CD14-positive monocyte (primary cell): ENCODE measurements around the gene FLCN. TPM values are rescaled to one million over a fixed set of nuclear protein-coding genes. Genes with fewer than 3 reads are reported as not detected.

Source experiments
- DNase-seq, 3 donors: peaks; one replicate each; pipeline ENCODE4 v3.0.0-alpha.2; 2011 to 2022
- H2AFZ ChIP-seq: 2 replicates; pipeline ENCODE4 v1.6.0; 2012; ENCODE audit warnings: mild to moderate bottlenecking, low read depth, low read length, inconsistent platforms; ENCODE audit not compliant: insufficient read depth, poor library complexity, severe bottlenecking
- H3K27ac ChIP-seq, 2 donors: 1 replicate in 1 of 2; 2 replicates in 1 of 2; pipeline ENCODE4 v1.5.1; 2012 to 2013; ENCODE audit warnings: low read length in 2 of 2, control low read depth in 1 of 2, inconsistent platforms in 1 of 2, low read depth in 1 of 2, mild to moderate bottlenecking in 1 of 2
- H3K27me3 ChIP-seq, 2 donors: one replicate each; pipeline versions ENCODE4 v1.6.0 to v1.6.1; 2011 to 2013; ENCODE audit warnings: low read length in 2 of 2; ENCODE audit not compliant: control insufficient read depth in 2 of 2, insufficient read depth in 2 of 2
- H3K36me3 ChIP-seq, 2 donors: replicated peaks in 1 of 2; 1 replicate in 1 of 2; 2 replicates in 1 of 2; pipeline versions ENCODE4 v1.5.1 to v1.6.1; 2012 to 2013; ENCODE audit warnings: low read length in 2 of 2, control low read depth in 1 of 2, inconsistent platforms in 1 of 2, mild to moderate bottlenecking in 1 of 2; ENCODE audit not compliant: insufficient read depth in 2 of 2, control insufficient read depth in 1 of 2
- H3K4me1 ChIP-seq, 2 donors: 1 replicate in 1 of 2; 2 replicates in 1 of 2; pipeline versions ENCODE4 v1.5.1 to v1.6.1; 2012 to 2013; ENCODE audit warnings: low read length in 2 of 2, control low read depth in 1 of 2, inconsistent platforms in 1 of 2, mild to moderate bottlenecking in 1 of 2, moderate library complexity in 1 of 2; ENCODE audit not compliant: insufficient read depth in 2 of 2, control insufficient read depth in 1 of 2
- H3K4me2 ChIP-seq: replicated peaks from 2 replicates; pipeline ENCODE3; 2012; ENCODE audit warnings: low read length, moderate library complexity, mild to moderate bottlenecking; ENCODE audit not compliant: poor library complexity, severe bottlenecking; ENCODE audit errors: extremely low read depth
- H3K4me3 ChIP-seq, 3 experiments: fragments of 200-600 bp in 1 of 3; sonication (generic) in 1 of 3; replicated peaks in 1 of 3; 1 replicate in 2 of 3; 2 replicates in 1 of 3; pipeline ENCODE4 v1.5.1; 2011 to 2013; ENCODE audit warnings: low read length in 3 of 3, mild to moderate bottlenecking in 3 of 3, control low read depth in 2 of 3, low read depth in 2 of 3, inconsistent platforms in 1 of 3, moderate library complexity in 1 of 3
- H3K79me2 ChIP-seq: 2 replicates; pipeline ENCODE4 v1.6.0; 2012; ENCODE audit warnings: mild to moderate bottlenecking, control low read depth, inconsistent platforms, low read length, moderate library complexity; ENCODE audit not compliant: insufficient read depth
- H3K9ac ChIP-seq: 2 replicates; pipeline ENCODE4 v1.6.0; 2017; ENCODE audit warnings: low read length, mild to moderate bottlenecking; ENCODE audit not compliant: insufficient read depth, poor library complexity, severe bottlenecking
- H3K9me3 ChIP-seq, 2 donors: replicated peaks in 1 of 2; 1 replicate in 1 of 2; 2 replicates in 1 of 2; pipeline versions ENCODE4 v1.5.1 to v1.6.1; 2012 to 2013; ENCODE audit warnings: low read length in 2 of 2, control low read depth in 1 of 2; ENCODE audit not compliant: control insufficient read depth in 1 of 2, insufficient read depth in 1 of 2
- H4K20me1 ChIP-seq: 2 replicates; pipeline ENCODE4 v1.6.0; 2012; ENCODE audit warnings: mild to moderate bottlenecking, low read length, control low read depth, moderate library complexity; ENCODE audit not compliant: insufficient read depth
- H3K27ac Mint-ChIP-seq, 7 donors: one replicate each; pipeline ENCODE4 v1.8.0; 2020; ENCODE audit warnings: mild to moderate bottlenecking in 7 of 7, mixed read lengths in 7 of 7, moderate library complexity in 6 of 7, inconsistent platforms in 2 of 7
- H3K27me3 Mint-ChIP-seq, 3 donors: one replicate each; pipeline ENCODE4 v1.8.0; 2021 to 2022; ENCODE audit warnings: low read depth in 3 of 3, mild to moderate bottlenecking in 3 of 3, mixed read lengths in 3 of 3, moderate library complexity in 3 of 3, inconsistent platforms in 1 of 3
- H3K36me3 Mint-ChIP-seq, 2 donors: one replicate each; pipeline ENCODE4 v1.8.0; 2020; ENCODE audit warnings: mixed read lengths in 2 of 2, inconsistent platforms in 1 of 2, mild to moderate bottlenecking in 1 of 2
- H3K4me1 Mint-ChIP-seq: one replicate; pipeline ENCODE4 v1.8.0; 2020; ENCODE audit warnings: mild to moderate bottlenecking, mixed read lengths
- H3K4me3 Mint-ChIP-seq, 2 donors: one replicate each; pipeline ENCODE4 v1.8.0; 2020; ENCODE audit warnings: mild to moderate bottlenecking in 2 of 2, mixed read lengths in 2 of 2, moderate library complexity in 1 of 2
- H3K9me3 Mint-ChIP-seq, 7 donors: one replicate each; pipeline ENCODE4 v1.8.0; 2020 to 2022; ENCODE audit warnings: mixed read lengths in 7 of 7, mild to moderate bottlenecking in 6 of 7, moderate library complexity in 6 of 7, inconsistent platforms in 2 of 7
- WGBS: methylation state at CpG from one replicate; pipeline ENCODE4 v1.1.5; 2013; ENCODE audit warnings: missing lambda C conversion rate; ENCODE audit not compliant: insufficient coverage; 5-methylcytosine and 5-hydroxymethylcytosine counted together
- intact Hi-C, 2 donors: fragments of 100-400 bp; cut with micrococcal nuclease; formaldehyde crosslinking; loops; one replicate each; pipeline versions ENCODE4 v1.15.0 to v1.15.1; 2023
- polyA plus RNA-seq, 3 donors: library from polyadenylated mRNA; depleted of rRNA in 1 of 3; unstranded in 2 of 3; stranded (reverse) in 1 of 3; fragments of 300-500 nt in 2 of 3; fragments of >200 nt in 1 of 3; fragmentation: Illumina TruSeq in 2 of 3; gene quantifications; 1 replicate in 2 of 3; 2 replicates in 1 of 3; pipeline ENCODE4 v1.2.3, GENCODE V29; 2012 to 2021
- TF ChIP-seq, protein P1 (sequence below): fragments of 200-600 bp; IDR thresholded peaks from one replicate; pipeline ENCODE4 v1.8.0; 2022; ENCODE audit warnings: antibody characterized with exemption, mild to moderate bottlenecking

Gene FLCN
- polyA plus RNA-seq, 3 donors: 5.8 to 46.9 (median 8.0) TPM

DNA sequence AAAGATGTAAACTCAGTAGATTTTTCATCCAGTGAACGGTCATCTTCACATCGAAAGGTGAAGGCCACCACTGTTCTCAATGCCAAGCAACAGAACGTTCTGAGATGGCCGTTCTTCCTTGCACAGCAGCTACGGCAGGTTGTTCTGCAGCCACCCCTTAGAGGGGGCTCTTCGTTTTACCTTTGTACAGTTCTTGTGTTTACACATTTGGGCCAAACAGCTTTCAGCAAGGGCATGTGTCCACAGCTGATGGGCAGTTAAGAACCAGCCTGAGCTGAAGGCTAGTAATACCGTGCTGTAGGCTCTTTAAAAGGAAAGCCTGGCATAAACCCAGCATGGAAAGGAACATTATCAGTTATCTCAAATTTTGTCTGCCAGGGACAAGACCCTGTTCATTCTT is 46.8 kb downstream of the FLCN start:
- Histone ChIP-seq H3K9me3 (no peaks in the 10 kb centered on the region), H3K79me2 (no peaks in the 10 kb centered on the region), H4K20me1 (no peaks in the 10 kb centered on the region), H3K36me3 (peaks cover 0 to 36% of the 10 kb centered on the region in 2 donors), H2AFZ (no peak overlapping the region), H3K4me1 (peaks cover 8 to 10% of the 10 kb centered on the region in 2 donors), H3K27me3 (no peaks in the 10 kb centered on the region), H3K4me2 (no peak overlapping the region), H3K27ac (no peak overlapping the region), H3K9ac (no peak overlapping the region), H3K4me3 (no peak overlapping the region)
- Mint-ChIP-seq H3K36me3 (peaks cover 19 to 21% of the 10 kb centered on the region in 2 donors), H3K4me3 (no peak overlapping the region), H3K9me3 (no peaks in the 10 kb centered on the region), H3K27ac (no peak overlapping the region), H3K27me3 (no peaks in the 10 kb centered on the region), H3K4me1 (peaks cover 18% of the 10 kb centered on the region)
- TF ChIP-seq, protein P1, sequence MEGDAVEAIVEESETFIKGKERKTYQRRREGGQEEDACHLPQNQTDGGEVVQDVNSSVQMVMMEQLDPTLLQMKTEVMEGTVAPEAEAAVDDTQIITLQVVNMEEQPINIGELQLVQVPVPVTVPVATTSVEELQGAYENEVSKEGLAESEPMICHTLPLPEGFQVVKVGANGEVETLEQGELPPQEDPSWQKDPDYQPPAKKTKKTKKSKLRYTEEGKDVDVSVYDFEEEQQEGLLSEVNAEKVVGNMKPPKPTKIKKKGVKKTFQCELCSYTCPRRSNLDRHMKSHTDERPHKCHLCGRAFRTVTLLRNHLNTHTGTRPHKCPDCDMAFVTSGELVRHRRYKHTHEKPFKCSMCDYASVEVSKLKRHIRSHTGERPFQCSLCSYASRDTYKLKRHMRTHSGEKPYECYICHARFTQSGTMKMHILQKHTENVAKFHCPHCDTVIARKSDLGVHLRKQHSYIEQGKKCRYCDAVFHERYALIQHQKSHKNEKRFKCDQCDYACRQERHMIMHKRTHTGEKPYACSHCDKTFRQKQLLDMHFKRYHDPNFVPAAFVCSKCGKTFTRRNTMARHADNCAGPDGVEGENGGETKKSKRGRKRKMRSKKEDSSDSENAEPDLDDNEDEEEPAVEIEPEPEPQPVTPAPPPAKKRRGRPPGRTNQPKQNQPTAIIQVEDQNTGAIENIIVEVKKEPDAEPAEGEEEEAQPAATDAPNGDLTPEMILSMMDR: no peak
- WGBS: 98% methylated on average over 7 of the region's 7 CpGs
- no peak for DNase-seq
- intact Hi-C loops: no loop called here

DNA sequence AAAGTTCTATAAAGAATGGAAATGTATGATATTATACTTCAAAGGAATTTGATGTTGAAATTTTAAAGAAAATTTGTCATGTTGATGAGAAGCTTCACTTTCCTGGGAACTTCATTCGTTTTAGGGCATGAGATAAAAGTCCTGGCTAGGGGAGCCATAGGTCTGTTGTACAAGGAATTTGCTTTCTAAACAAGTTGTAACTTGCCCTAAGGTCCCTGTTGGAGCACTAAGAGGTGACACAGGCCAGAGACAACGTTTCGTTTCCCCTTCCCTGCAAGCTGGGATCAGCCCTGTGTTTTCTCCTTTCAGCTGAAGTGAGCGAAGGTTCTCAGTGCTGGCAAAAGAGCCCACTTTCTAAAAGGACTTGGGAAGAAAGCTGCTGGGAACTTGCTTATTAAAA is 47.4 kb downstream of the FLCN start:
- Mint-ChIP-seq H3K4me3 (no peak overlapping the region), H3K9me3 (no peaks in the 10 kb centered on the region), H3K36me3 (peaks cover 21 to 26% of the 10 kb centered on the region in 2 donors), H3K27ac (no peak overlapping the region), H3K27me3 (no peaks in the 10 kb centered on the region), H3K4me1 (peaks cover 24% of the 10 kb centered on the region)
- Histone ChIP-seq H3K27ac (no peak overlapping the region), H3K36me3 (peaks cover 1 to 36% of the 10 kb centered on the region in 2 donors), H3K4me1 (peaks cover 14 to 17% of the 10 kb centered on the region in 2 donors), H2AFZ (no peak overlapping the region), H3K4me2 (no peak overlapping the region), H3K9ac (no peak overlapping the region), H3K9me3 (no peaks in the 10 kb centered on the region), H3K27me3 (no peaks in the 10 kb centered on the region), H3K4me3 (no peak overlapping the region), H4K20me1 (no peaks in the 10 kb centered on the region), H3K79me2 (no peaks in the 10 kb centered on the region)
- TF ChIP-seq, protein P1: no peak
- 62% methylated on average over 3 of the region's 4 CpGs for WGBS
- intact Hi-C loops: no loop called here
- no peak for DNase-seq
